IMR-90 (cell line): ENCODE data around the gene FUS. TPM values are rescaled to one million over a fixed set of nuclear protein-coding genes. Genes with fewer than 3 reads are reported as not detected.

Experiments used
- ATAC-seq: fragments of 200-7000 bp; cut with Tn5 transposase; 2 replicates; pipeline ENCODE4 v1.9.1; 2020; ENCODE audit warnings: low read depth, mild to moderate bottlenecking, moderate library complexity
- BruUV-seq: library from RNA; stranded (reverse); fragments of 400-500 nt; replicated peaks from 2 replicates; lab custom pipeline; 2021; lab: Mats Ljungman, UMichigan
- CTCF ChIA-PET: fragments of 300-600 bp; formaldehyde crosslinking; extraction: SDS; loops from one replicate; lab custom pipeline; 2021; ENCODE audit warnings: antibody characterized with exemption; lab: Yijun Ruan, JAX
- POLR2A ChIA-PET: fragments of 300-600 bp; sonication (Branson Sonifier 250); formaldehyde crosslinking; loops from one replicate; lab custom pipeline; 2022; ENCODE audit warnings: antibody characterized with exemption; ENCODE audit not compliant: unreplicated experiment; lab: Charles Lee
- DNase-seq: peaks from one replicate; pipeline ENCODE4 v3.0.0; 2013
- H2AFZ ChIP-seq: replicated peaks from 2 replicates; pipeline ENCODE3; 2013; ENCODE audit warnings: low read length, mild to moderate bottlenecking; ENCODE audit not compliant: poor library complexity
- H2AK5ac ChIP-seq: 2 replicates; pipeline ENCODE4 v1.6.1; 2013; ENCODE audit warnings: low read depth, low read length, inconsistent platforms
- H2AK9ac ChIP-seq: replicated peaks from 2 replicates; pipeline ENCODE3; 2013; ENCODE audit warnings: mild to moderate bottlenecking, low read depth, low read length, moderate library complexity; ENCODE audit not compliant: poor library complexity
- H2BK120ac ChIP-seq: 2 replicates; pipeline ENCODE4 v1.6.1; 2013; ENCODE audit warnings: low read depth, low read length, inconsistent platforms
- H2BK15ac ChIP-seq: 3 replicates; pipeline ENCODE4 v1.6.1; 2013; ENCODE audit warnings: low read depth, low read length, inconsistent platforms
- H2BK20ac ChIP-seq: 2 replicates; pipeline ENCODE4 v1.6.1; 2013; ENCODE audit warnings: low read depth, mild to moderate bottlenecking, inconsistent platforms, low read length, moderate library complexity
- H2BK5ac ChIP-seq: 2 replicates; pipeline ENCODE4 v1.6.1; 2013; ENCODE audit warnings: mild to moderate bottlenecking, low read depth, low read length, inconsistent platforms; ENCODE audit not compliant: poor library complexity, severe bottlenecking
- H3K14ac ChIP-seq: replicated peaks from 2 replicates; pipeline ENCODE4 v1.6.1; 2013; ENCODE audit warnings: low read depth, low read length, inconsistent platforms
- H3K18ac ChIP-seq: 2 replicates; pipeline ENCODE4 v1.6.1; 2013; ENCODE audit warnings: low read depth, low read length, control low read depth
- H3K23ac ChIP-seq: 2 replicates; pipeline ENCODE4 v1.6.1; 2013; ENCODE audit warnings: low read depth, low read length, inconsistent platforms
- H3K27ac ChIP-seq: 2 replicates; pipeline ENCODE4 v1.5.1; 2013; ENCODE audit warnings: mild to moderate bottlenecking, control low read depth, low read length; ENCODE audit not compliant: insufficient read depth
- H3K27me3 ChIP-seq: 2 replicates; pipeline ENCODE4 v1.6.1; 2013; ENCODE audit warnings: low read length; ENCODE audit not compliant: control insufficient read depth, insufficient read depth
- H3K36me3 ChIP-seq: 2 replicates; pipeline ENCODE4 v1.6.1; 2013; ENCODE audit warnings: low read length, mixed read lengths; ENCODE audit not compliant: control insufficient read depth, insufficient read depth
- H3K4ac ChIP-seq: 2 replicates; pipeline ENCODE4 v1.6.1; 2013; ENCODE audit warnings: low read depth, low read length, inconsistent platforms
- H3K4me1 ChIP-seq: 2 replicates; pipeline ENCODE4 v1.6.1; 2013; ENCODE audit warnings: low read length, mixed read lengths; ENCODE audit not compliant: control insufficient read depth, insufficient read depth
- H3K4me2 ChIP-seq: 2 replicates; pipeline ENCODE4 v1.6.1; 2013; ENCODE audit warnings: low read depth, mild to moderate bottlenecking, control low read depth, low read length, moderate library complexity
- H3K4me3 ChIP-seq: 2 replicates; pipeline ENCODE4 v1.5.1; 2013; ENCODE audit warnings: low read depth, mild to moderate bottlenecking, control low read depth, low read length, moderate library complexity; ENCODE audit not compliant: insufficient read depth
- H3K56ac ChIP-seq: 2 replicates; pipeline ENCODE4 v1.6.1; 2013; ENCODE audit warnings: low read length, inconsistent platforms; ENCODE audit not compliant: insufficient read depth; ENCODE audit errors: extremely low read depth
- H3K79me1 ChIP-seq, 2 experiments: 2 replicates each; pipeline ENCODE4 v1.6.1; 2013; ENCODE audit warnings: low read length in 2 of 2, inconsistent platforms in 1 of 2, low read depth in 1 of 2
- H3K9ac ChIP-seq: 2 replicates; pipeline ENCODE4 v1.6.1; 2013; ENCODE audit warnings: low read depth, low read length, control low read depth
- H3K9me1 ChIP-seq: 2 replicates; pipeline ENCODE4 v1.6.1; 2013; ENCODE audit warnings: low read length, inconsistent platforms; ENCODE audit not compliant: insufficient read depth
- H3K9me3 ChIP-seq: 2 replicates; pipeline ENCODE4 v1.6.1; 2013; ENCODE audit warnings: low read length; ENCODE audit not compliant: control insufficient read depth, insufficient read depth
- H4K20me1 ChIP-seq: 2 replicates; pipeline ENCODE4 v1.6.1; 2013; ENCODE audit warnings: low read length, inconsistent platforms; ENCODE audit not compliant: insufficient read depth
- H4K5ac ChIP-seq: 2 replicates; pipeline ENCODE4 v1.6.1; 2013; ENCODE audit warnings: mild to moderate bottlenecking, low read depth, low read length, control low read depth
- H4K8ac ChIP-seq, 2 experiments: 2 replicates each; pipeline ENCODE4 v1.6.1; 2013; ENCODE audit warnings: low read depth in 2 of 2, low read length in 2 of 2, control low read depth in 1 of 2, inconsistent platforms in 1 of 2
- H4K91ac ChIP-seq: 2 replicates; pipeline ENCODE4 v1.6.1; 2013; ENCODE audit warnings: low read depth, low read length, inconsistent platforms; ENCODE audit not compliant: insufficient read depth
- CHD1 ChIP-seq: IDR thresholded peaks from 2 replicates; pipeline ENCODE4 v1.6.1; 2012; ENCODE audit warnings: low read depth, low read length, improper control_type of control experiment
- NFE2L2 ChIP-seq: fragments of 150-350 bp; IDR thresholded peaks from 2 replicates; pipeline ENCODE4 v1.6.1; 2016; ENCODE audit warnings: low read depth, mild to moderate bottlenecking, low read length
- WGBS, 2 experiments: methylation state at CpG; one replicate each; pipeline versions ENCODE4 v1.1.5 to v1.1.7; 2013; ENCODE audit warnings: missing lambda C conversion rate in 2 of 2; ENCODE audit not compliant: insufficient read length in 1 of 2; ENCODE audit errors: extremely low coverage in 2 of 2; 5-methylcytosine and 5-hydroxymethylcytosine counted together
- dilution Hi-C: fragments of 300-500 bp; cut with HindIII; formaldehyde crosslinking; loops from one replicate; pipeline ENCODE4 v1.14.3; 2018; ENCODE audit warnings: low sequenced_read_pairs; ENCODE audit not compliant: unreplicated experiment
- in situ Hi-C: fragments of 300-500 bp; cut with MboI; formaldehyde crosslinking; loops from 3 replicates; pipeline ENCODE4 v1.14.3; 2019; ENCODE audit warnings: low sequenced_read_pairs, inconsistent platforms, mixed read lengths
- intact Hi-C: fragments of 100-400 bp; cut with micrococcal nuclease; formaldehyde crosslinking; loops from 2 replicates; pipeline ENCODE4 v1.10.0; 2022
- polyA plus RNA-seq, 3 experiments: library from polyadenylated mRNA; depleted of rRNA; stranded (reverse); fragments of >200 nt; gene quantifications; 2 replicates each; pipeline ENCODE4 v1.2.3, GENCODE V29; 2012; ENCODE audit warnings: low replicate concordance in 1 of 3
- total RNA-seq: library from RNA; depleted of rRNA; stranded (reverse); fragments of >200 nt; gene quantifications from 2 replicates; pipeline ENCODE4 v1.2.3, GENCODE V29; 2012
- TF ChIP-seq, protein P1 (sequence below): conservative IDR thresholded peaks from 2 replicates; pipeline ENCODE4 v1.5.1; 2012; ENCODE audit warnings: mild to moderate bottlenecking, low read depth, low read length, improper control_type of control experiment

The FUS gene
- total and polyA plus RNA-seq, 2 of the 4 experiments (the other 2 are of a cell fraction), result 42.8 to 340 TPM

DNA sequence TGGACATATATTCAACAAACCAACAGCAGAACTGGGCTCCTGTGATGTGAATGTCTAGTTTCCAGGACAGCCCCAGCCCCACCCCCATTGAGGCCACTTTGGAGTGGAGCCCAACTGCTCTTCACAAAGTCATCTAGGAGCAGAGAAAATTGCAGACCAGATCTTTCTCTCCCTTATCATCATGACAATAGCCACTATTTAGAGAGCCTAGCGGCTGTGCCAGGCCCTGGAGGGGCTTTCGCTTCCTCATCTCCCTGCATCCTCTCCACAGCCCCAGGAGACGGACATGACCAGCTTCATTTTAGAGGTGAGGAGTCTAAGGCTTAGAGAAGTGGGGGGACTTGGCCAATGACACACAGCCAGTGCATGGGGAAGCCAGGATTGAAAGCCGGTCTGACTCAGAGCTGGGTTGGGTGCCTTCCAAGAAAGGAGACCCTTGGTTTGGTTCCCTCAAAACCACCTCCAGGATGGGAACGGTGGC is 45.8 kb upstream of the FUS start:
- in situ Hi-C loops (no loop called here), dilution Hi-C loops (no loop called here), intact Hi-C loops (no loop called here)
- Histone ChIP-seq H3K4me3 (no peak overlapping the region), H3K4me2 (no peak overlapping the region), H3K4ac (no peak overlapping the region), H3K9ac (no peak overlapping the region), H3K79me1 (0 out of 4 replicates have a peak, but pooled peaks cover 0 to 3% of the 10 kb centered on the region in 2 experiments), H3K18ac (no peak overlapping the region), H3K9me1 (peaks cover 10% of the 10 kb centered on the region), H2AFZ (no peak overlapping the region), H3K14ac (no peak overlapping the region), H3K27me3 (no peaks in the 10 kb centered on the region; the same call in 1 of the 2 replicates), H2BK5ac (no peak overlapping the region), H3K9me3 (no peaks in the 10 kb centered on the region), H4K20me1 (no peaks in the 10 kb centered on the region), H3K4me1 (peaks cover 12% of the 10 kb centered on the region), H2AK5ac (no peak overlapping the region), H3K36me3 (peaks cover 21% of the 10 kb centered on the region), H3K56ac (no peak overlapping the region), H2AK9ac (peak overlapping the region; percentile 82), H2BK15ac (no peak overlapping the region), H4K8ac (no peak overlapping the region), H4K5ac (no peak overlapping the region), H4K91ac (no peak overlapping the region), H3K27ac (no peak overlapping the region), H3K23ac (no peak overlapping the region), H2BK120ac (no peak overlapping the region), H2BK20ac (no peak overlapping the region)
- no TSS peak for BruUV-seq
- ChIA-PET POLR2A (no interaction called here), CTCF (no interaction called here)
- ATAC-seq (no peak), DNase-seq (peak; percentile 24)
- no CpG with 5 or more reads among the region's 5 CpGs for WGBS, 2 experiments
- TF ChIP-seq, protein P1, sequence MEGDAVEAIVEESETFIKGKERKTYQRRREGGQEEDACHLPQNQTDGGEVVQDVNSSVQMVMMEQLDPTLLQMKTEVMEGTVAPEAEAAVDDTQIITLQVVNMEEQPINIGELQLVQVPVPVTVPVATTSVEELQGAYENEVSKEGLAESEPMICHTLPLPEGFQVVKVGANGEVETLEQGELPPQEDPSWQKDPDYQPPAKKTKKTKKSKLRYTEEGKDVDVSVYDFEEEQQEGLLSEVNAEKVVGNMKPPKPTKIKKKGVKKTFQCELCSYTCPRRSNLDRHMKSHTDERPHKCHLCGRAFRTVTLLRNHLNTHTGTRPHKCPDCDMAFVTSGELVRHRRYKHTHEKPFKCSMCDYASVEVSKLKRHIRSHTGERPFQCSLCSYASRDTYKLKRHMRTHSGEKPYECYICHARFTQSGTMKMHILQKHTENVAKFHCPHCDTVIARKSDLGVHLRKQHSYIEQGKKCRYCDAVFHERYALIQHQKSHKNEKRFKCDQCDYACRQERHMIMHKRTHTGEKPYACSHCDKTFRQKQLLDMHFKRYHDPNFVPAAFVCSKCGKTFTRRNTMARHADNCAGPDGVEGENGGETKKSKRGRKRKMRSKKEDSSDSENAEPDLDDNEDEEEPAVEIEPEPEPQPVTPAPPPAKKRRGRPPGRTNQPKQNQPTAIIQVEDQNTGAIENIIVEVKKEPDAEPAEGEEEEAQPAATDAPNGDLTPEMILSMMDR, result no peak
- TF ChIP-seq NFE2L2 (no peak), CHD1 (no peak)
